HPDE6-E6E7 (cell line): ENCODE data around the gene RB1.
"Not testable (repeated sequence)": the region's sequence is repeated elsewhere in the genome, so short reads cannot be mapped to it uniquely, and the experiment has no call there.

Source experiments
- DNase-seq: peaks from one replicate; pipeline ENCODE4 v3.0.0; 2011; ENCODE audit warnings: missing footprints; ENCODE audit errors: extremely low spot score

RB1 gene

GRCh38 chr13:48410199-48410598, 106.6 kb downstream of the RB1 start:
- DNase-seq = no peak

- DNase-seq = no peak
Observed at GRCh38 chr13:48411147-48411794, 107.7 kb downstream of the RB1 start.

DNA sequence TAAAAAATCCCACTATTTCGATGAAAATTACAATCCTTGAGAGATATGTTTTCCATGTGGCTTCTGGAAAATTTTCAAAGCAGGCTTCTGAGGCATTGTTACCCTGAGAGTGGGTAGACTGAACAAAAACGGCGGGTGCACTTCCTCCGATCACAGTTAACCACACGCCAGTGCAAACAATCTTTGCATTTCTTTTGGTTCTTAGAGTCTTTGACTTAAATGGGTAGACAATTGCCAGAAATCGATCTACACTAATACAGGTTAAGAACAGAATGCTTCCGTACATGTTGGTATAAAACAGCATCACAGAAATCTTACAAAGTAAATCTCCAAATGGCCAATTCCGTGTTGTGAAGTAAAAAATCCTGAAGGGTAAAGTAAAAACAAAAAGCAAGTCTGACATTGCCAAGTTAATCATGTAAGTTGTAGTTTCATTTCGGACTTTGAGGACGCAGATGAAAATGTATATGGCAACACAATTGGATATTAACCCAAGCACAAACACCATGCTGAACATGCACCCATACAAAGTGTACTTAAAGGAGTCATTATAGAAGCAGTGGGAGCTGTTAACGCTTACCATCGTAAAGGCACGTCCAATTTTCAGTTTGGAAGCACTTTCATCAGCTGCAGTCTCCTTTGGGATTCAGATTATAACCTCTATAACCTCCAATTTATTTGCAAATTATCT, 108.4 kb downstream of the RB1 start:
- DNase-seq = no peak

- DNase-seq = no peak
Observed at GRCh38 chr13:48412881-48413351, 109.4 kb downstream of the RB1 start, which contains the start of gene LPAR6. TSS of gene LPAR6 (minus strand) at chr13:48413113. CDS start at chr13:48412423, 690 bp downstream.

- DNase-seq = no peak
Observed at GRCh38 chr13:48414501-48414900, 111.0 kb downstream of the RB1 start.

GRCh38 chr13:48415516-48415915, 112.0 kb downstream of the RB1 start:
- DNase-seq = no peak

DNA sequence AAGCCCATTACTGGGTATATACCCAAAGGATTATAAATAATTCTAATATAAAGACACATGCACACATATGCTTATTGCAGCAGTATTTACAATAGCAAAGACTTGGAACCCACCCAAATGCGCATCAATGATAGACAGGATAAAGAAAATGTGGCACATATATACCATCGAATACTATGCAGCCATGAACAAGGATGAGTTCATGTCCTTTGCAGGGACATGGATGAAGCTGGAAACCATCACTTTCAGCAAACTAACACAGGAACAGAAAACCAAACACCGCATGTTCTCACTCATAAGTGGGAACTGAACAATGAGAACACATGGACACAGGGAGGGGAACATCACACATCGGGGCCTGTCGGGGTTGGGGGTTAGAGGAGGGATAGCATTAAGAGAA, 118.5 kb downstream of the RB1 start:
- not testable (repeated sequence) for DNase-seq

- DNase-seq = no peak
Observed at GRCh38 chr13:48424212-48424611, 120.7 kb downstream of the RB1 start.

GRCh38 chr13:48426052-48426451, 122.5 kb downstream of the RB1 start:
- no peak for DNase-seq

DNA sequence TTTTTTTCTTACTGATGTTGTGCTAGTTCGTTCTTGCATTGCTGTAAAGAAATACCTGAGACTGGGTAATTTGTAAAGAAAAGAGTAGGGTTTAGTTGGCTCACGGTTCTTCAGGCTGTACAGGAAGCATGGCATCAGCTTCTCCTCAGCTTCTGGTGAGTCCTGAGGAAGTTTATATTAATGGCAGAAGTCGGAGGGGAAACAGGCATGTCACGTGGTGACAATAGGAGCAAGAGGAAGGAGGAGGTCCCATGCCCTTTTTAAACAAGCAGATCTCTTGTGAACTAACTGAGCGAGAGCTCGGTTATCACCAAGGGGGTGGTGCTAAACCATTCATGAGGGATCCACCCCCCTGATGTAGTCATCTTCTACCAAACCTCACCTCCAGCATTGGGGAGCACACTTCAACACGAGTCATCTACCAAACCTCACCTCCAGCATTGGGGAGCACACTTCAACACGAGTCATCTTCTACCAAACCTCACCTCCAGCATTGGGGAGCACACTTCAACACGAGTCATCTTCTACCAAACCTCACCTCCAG, 123.3 kb downstream of the RB1 start:
- DNase-seq = not testable (repeated sequence)

- no peak for DNase-seq
Observed at GRCh38 chr13:48429036-48429435, 125.5 kb downstream of the RB1 start.

GRCh38 chr13:48429886-48430285, 126.3 kb downstream of the RB1 start:
- DNase-seq = no peak

DNA sequence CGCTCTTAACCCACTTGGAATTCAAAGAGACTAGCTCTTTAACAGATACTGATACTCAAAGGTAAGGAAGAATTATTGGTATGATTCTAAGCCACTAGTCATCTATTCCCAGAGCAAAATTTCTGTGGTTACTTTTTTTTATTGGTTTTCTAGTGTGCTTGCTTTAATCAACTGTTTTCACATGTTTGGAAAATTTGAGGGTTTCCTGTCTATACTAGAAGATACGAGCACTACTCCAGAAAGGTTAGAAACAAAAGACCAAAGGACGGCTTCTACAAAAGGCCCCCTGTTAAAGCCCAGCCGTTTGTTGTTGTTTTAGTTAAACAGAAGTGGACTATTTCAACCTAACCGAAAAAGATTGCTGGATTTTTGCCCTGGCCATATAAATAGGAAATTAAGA, 127.9 kb downstream of the RB1 start:
- no peak for DNase-seq

DNA sequence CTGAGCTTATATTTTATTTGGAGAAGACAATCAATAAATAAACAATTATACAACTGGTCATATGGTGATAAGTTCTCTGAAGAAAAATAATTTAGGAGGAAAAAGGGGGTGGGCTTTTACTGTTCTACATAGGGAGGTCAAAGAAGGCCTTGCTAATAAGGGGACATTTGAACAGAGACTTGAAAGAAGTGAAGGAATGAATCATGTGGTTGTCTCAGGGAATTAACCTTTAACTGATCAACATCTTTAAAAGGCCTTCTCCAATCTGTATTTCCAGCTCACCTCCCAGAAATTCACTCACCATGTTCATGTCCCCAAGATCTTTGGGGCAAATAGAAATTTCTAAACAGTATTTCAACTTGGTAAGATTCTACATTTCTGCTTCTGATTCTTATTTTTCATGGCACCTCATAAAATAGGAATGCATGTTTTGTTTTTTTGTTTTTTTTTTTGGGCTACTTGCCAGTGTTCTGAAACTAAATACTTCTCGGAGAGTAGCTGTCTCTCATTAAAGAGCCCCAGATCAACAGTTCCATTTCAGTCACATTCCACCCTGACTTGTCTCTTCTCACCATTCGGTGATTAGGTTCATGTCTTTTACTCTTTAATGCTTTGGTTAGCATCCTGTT, 128.6 kb downstream of the RB1 start:
- no peak for DNase-seq

DNA sequence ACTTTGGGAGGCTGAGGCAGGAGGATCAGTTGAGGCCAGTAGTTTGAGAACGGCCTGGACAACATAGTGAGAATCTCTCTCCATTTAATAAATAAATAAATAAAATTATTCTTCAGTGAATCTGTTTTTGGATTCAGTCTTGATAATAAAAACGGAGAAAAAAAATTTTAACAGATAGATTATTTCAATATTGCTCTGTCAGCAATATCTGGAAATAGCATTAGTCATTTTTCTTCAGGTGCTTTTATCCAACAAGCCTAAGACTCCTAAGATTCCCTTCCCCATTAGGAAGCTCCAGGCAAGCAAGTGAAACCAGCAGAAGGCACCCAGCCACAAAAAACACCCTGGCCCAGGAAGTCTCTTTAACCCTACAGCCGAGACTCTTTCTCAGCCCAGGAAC, 130.6 kb downstream of the RB1 start:
- no peak for DNase-seq

DNA sequence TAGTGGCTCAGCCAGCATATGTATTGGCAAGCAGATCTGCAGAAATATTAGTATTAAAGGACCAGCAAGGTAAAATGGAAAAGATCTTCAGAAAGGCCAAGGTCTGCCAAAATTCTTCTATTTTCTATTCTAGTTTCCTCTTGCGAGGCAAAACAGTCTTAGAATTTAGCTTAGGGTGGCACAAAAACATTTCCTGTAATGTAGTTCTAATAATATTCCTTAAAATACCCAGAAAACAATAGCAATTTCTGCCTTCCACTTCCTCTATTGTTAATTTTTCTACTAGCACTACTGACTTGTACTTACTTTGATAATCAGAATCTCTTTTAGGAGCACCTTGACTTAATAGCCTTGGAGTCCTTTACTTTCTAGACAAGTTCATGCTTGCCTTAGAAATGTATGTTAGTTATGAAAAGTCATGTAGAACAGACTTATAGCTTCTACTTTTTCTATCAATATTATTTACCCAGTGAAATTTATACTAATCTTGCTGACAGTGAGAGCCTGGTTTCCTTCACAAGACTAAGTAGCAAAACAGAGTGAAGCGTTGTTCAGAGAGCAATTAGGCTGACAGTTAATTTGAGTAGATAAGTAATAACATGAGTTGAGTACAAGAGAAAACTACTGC, 133.2 kb downstream of the RB1 start:
- DNase-seq = no peak

- DNase-seq = no peak
Observed at GRCh38 chr13:48437371-48437770, 133.8 kb downstream of the RB1 start.

DNA sequence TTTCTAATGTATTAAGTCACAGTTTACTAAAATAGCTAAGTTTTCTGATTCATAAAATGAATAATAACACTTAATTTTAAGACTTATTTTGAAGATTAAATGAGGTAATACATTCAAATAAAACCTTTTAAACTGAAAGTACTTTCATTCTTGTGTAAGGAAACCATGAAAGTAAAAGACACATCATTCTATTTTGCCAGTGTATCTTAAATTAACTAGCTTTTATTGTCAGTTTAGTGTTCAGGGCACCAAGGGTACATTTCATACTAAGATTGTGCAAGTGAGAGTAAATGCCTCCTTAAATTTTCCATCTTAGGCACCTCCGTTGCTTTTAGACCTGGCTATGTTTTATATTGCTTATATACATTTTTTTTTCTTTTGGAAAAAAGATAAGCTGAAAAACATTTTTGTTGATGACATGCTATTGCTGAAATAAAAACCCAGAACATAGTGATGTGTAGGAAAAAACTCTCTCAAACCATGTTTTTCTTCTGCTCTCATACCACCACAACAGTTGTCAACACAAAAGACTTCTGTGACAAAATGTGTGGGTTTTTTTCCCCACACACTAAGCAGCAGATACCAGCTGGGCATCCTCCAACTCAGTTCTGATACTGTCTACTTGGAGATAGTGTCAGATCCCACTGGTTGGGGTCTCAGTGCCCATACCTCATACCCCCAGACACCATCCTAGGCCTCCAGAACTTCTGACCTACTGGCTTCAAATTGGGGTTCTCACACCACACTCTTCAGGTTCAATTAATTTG, 140.1 kb downstream of the RB1 start:
- no peak for DNase-seq

DNA sequence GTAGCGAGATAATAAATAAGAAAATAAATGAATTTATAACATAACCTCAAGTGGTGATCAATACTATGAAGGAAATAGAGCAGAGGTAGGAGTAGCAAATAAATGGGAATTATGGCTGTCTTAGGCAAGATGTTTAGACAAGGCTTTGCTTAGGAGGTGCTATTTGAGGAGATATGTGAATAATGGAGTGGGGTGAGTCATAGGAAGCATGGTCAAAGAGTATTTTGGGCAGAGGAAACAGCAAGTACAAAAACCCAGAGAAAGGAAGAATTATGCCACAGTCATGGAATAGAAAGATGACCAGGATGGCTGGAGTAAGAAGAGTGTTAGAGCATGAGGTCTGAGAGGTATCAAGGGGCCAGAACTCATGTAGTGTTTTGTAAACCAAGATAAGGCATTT, 142.9 kb downstream of the RB1 start:
- DNase-seq = no peak

DNA sequence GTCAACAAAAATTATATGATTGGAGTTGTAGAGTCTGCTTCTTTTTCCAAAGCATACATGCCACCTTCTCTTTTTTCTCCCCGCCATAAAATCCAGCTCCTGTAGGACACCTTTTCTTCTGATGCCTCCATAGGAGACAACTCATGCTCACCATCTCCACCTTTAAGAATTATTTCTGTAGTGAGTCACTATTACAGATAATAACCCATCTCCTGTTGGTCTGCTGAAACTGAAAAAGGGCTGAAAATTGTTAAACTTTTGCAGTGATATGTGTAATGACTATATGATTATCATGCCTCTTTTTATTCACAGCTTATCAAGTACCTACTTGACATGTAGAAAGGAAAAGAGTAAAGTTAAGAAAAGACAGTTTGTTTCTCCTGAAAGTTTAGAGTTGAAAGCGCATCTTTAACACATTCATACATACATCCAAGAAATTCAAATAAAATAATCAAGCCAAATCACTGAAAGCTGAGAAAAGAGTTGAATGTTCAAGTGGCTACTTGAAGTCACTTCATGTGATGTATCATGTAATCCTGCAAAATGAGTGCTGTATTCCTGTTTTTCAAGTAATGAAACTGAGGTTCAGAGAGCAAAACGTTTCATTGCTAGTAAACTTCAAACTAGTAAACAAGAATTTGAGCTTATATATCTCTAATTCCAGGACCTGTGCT, 144.9 kb downstream of the RB1 start:
- DNase-seq = no peak
